GM21447 (cell line): ENCODE data around the gene PDZD7.

Source experiments
- ATAC-seq: cut with Tn5 transposase; IDR thresholded peaks from one replicate; pipeline ENCODE4 v1.9.1; 2021; ENCODE audit not compliant: unreplicated experiment

PDZD7 gene

DNA sequence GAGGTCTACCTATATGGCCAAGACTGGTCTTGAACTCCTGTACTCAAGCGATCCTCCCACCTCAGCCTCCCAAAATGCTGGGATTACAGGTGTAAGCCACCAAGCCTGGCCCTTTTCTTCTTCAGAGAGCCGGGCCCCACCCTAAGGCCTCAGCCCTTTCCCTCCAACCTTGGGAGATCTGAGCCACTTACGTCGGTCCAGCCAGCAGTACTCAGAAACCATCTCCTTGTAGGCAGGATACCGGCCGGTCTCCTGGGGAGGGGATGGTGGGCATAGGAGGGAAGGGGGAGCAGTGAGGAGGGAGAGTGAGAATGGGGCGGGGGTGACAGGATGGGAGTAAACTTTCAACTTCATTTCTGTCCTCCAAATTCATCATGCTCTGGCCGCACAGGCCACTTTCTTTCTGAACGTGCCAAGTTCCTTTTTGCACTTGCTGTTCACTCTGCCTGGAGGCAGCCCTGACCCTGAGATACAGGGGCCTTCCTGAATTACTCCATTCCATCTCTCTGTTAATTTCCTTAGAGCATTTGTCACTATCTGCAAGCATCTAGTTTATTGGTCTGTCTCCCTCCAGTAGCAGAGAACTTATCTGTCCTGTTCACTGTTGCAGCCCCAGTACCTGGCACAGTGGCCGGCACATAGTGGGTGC lies 10.4 kb downstream of the PDZD7 start:
- no peak for ATAC-seq

DNA sequence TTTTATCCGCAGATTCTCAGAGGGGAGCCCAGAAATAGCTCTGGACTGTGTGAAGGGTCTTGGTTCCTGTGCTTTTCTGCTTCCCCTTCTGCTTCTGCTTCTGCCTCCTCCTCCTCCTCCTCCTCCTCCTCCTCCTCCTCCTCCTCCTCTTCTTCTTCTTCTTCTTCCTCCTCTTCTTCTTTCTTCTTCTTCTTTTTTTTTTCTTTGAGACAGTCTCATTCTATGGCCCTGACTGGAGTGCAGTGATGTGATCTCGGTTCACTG lies 11.6 kb downstream of the PDZD7 start:
- no peak for ATAC-seq

DNA sequence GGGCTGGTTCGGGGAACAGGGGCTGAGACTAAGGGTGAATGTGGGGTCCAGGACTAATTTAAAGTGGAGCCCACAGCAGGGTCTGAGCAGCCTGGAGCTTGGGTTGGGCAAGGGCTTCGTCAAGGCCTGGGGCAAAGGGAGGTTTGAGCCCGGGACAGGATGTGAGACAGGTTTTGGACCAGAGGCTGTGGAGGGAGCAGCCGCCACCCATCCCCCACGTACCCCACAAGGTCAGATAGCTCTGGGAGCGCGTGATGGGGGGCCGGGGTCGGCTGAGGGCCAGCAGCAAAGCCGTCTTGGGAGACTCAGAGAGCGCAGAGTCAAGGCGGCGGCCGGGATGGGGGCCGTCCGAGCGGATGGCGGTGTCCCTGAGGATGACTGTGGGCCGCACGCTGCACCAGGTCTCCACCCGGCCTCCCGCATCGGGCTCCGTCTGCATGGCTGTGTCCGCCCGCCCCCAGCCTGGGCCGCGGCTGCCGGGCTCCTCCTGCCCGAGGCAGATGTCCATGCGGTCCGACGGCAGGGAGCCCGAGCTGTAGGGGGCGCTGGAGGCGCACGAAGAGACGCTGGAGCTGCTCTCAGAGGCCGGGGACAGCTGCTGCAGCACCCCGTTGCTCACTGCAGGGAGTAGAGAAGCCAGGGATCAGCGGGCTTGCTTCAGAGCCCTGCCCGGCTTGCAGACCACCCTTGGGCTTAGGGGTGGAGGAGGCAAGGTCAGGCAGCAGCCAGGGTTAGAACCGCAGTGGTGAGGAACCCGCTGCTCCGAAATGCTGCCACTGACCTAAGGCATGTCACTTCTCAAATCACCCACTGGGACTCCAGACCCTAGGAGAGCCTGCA lies 12.1 kb downstream of the PDZD7 start:
- no peak for ATAC-seq

DNA sequence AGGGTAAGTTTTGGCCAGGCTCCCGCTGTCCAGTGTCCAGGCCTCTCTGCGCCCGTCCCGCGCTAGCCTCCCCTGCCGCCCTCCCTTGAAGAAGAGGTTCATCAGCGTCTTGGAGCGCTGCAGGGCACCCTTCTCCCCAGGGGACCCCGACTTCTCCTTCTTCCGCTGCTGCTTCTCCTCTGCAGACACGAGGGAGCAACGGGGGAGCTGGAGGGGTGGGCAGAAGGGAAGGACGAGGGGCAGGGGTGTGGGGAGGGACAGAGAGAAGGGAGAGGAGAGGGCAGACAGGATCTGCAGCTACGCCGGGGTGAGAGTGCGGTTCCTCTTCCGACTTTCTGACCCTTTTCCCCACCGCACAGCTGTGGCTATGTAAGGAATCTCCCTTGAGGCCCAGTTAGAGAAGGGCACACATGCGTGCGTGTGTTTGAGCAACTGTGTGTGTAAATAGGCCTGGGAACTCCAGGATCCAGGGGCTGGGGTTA lies 12.8 kb downstream of the PDZD7 start:
- ATAC-seq, result no peak

DNA sequence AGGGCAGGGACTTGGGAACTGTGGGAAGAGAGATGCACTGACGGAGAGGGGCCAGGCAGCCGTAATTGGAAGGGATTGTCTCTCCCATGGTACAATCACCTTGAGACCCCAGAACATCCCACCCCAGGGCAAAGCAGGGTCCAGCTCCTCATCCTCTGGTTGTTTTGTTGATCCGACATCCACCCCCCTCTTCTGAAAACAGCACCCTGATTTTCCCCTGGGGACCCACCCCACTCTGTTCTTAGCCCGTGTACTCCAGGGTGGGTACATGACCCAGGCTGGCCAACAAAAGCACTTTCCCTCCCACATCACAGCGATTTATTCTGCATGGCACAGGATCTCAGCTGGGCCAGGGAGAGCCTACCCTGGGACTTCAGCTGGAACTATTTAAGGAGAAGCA lies 14.1 kb downstream of the PDZD7 start:
- no peak for ATAC-seq

DNA sequence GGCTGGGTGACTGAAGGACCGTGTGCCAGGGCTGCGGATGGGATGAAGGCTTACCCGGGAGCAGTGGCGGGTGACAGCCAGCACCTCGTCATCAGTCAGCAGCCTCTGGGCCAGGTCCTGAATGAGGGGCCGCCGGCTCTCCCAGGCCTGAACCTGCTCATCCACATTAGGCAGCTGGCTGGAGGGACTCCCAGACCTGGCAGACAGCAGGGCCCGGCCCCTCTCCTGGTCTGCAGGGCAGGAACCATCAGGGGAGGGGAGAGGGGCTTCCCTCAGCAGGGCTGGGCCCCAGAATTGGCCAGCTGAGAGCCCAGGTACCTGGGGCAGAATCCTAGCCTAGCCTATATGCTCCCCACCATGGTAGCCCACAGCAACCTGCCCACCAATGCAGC lies 15.4 kb downstream of the PDZD7 start:
- ATAC-seq, result no peak

DNA sequence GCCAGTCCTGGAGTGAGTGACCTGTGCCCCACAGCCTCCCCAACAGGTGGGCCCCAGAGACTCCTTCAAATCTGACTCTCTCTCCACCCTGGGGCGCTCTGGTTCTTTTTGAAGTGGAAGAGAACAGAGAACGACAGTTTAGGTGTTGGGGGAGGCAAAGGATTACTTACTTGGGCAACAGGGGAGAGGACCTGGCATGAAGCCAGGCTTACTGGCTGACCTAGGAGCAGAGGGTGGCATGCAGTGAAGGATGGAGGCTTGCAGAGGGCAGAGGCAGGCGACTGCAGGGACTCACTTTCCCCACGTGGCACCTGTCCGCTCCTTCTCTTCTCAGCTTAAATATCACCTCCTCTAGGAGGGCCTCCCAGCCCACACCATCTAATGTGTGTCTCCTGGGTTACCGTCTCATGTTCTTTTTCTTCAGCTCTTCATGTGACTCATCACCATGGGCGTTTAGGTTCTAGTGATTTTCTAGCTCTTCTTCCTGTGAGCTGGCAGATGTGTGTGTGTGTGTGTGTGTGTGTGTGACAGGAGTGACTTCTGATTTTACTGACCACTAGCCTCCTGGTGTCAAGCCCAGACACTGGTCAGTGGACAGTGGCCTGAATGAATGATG lies 15.9 kb downstream of the PDZD7 start:
- ATAC-seq, result no peak

DNA sequence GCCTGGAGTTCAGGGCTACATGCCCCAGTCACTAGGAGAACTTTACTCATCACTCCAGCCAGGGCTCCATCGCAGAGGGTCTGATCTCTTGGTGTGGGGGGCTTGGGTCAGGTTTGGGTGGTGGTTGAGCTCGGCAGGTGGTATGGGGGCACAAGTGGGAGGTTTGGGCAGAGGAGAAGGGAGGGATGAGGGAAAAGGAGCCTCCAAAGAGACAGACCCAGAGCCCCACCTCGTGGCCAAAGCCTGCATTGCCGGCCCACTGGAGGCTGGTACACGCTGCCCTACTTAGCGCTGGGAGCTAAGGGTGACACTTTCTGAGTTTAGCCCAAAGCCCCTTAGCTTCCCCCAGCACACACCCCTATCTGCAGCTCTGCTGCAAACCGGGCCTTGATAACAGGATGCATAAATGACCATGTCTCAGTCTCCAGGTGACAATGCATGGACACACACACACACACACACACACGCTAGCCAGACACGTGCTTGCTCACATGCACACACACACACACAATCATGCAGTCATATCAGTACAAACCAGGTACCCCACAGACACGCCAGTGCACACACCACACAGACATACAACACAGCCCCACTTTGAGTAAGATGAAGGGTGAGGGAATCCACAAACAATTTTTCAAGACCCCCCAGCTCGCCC lies 16.6 kb downstream of the PDZD7 start:
- ATAC-seq, result no peak

DNA sequence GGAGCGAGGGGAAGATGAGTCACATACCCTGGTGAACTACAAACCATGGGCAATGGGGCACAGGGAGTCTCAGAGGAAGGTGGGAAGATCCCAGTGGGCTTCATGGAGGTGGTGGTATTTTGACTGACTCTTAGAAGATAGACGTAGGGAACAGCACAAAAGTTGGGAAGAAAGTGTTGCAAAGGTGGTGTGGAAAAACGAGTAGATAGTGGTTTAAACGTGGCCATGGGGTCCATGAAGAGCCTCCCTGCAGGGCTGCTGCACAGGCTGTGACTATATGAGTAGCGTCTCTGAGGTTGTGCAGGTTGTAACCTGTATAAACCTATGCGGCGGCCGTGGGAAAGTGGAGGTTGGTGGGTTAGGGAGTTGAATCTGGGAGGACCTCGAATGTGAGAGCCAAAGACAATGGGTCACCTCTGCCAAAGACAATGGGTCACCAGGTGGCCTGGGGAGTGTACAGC lies 17.5 kb downstream of the PDZD7 start:
- ATAC-seq, result no peak

DNA sequence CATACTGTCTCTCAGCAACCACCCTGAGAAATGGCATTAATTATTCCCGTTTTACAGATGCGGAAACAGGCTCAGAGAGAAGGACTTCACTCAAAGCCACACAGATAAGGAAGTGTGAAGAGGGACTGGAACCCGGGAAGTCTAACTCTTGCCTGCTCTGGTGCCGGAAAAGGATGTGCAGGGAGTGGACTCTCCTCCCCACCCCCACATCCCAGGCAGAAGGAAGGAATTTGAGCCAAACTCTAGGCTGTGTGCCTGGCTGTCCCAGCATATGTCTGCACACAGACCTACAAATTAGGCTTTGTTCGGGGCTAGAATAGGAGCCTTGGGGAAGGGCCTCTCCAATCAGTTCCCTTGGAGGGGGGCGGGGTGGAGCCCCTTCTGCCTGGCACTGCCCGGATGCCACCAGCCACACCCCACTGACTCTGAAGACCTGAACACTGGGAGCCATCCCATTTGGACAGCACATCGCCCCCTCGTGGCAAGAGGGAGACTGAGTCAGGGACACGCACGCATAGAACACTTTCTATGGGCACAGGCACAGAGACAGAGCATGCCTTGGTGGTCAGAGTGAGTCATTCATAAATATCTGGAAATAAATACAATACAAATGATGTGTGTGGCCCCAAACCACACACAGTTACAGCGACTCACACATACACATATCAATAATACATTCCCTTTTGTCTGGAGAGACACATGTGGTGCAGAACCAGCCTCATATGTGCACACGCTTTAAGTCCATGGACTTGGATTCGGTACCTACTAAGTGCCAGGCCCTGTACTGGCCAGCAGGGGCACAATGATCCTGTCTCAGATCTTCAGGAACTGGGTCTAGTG lies 18.2 kb downstream of the PDZD7 start:
- ATAC-seq, result peak; percentile 88

DNA sequence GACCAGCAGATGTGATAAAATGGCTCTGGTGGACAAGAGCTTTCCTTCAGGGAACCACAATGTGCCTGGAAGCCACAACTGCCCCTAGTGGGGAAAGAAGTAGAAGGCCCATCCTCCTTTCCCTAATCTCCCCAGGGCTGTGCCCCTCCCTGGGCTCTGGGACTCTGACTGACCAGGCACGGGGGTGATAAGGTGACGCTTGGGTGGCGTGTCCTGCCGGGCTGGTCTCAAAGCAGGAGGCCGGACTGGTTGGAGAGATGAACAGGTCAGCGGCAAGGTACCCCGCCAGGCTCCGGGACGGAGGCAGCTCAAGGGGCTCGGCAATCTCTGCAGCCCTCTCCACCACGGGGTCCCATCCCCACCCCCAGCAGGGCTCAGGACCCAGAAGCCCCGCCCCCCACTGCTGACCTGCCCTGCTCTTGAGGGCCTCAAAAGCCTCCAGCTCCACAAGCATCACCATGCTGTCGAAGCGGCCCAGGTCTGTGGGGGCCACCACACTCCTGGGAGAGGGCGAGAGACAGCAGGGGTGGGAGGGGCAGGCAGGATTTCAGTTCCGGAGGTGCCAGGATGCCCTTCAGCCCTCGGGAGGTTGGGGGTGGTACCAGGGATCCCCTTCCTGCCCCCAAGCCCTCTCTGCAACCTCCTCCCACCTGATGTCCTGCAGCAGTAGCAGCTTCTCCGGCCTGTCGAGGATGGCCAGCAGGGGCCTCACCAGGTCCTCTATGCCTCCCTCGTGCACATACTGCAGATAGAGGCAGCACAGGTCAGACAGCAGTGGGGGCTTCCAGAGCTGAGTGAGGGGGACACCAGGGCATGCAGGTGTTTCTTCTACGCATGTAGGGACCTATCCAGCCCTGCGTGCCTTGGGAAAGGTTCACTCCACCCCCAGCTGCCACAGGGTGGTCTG lies 19.2 kb downstream of the PDZD7 start:
- no peak for ATAC-seq

DNA sequence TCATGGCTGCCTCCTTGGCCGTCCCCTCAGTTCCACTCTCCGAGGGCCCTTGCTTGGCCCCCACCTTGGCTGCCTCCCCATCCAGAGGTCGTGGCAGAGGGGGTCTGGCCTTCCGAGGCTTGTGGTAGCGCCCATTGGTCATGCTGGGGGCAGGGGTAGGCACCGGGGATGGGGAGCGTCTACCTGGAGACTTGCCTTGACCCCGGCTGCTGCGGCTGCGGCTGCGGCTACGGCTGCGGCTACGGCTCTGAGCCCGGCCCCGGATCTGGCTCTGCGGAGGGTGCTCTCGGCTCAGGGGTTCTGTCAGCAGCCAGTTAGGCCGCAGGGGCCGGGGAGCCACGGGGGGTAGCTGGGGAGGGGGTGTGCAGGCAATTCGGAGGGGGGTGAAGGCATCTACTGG lies 20.6 kb downstream of the PDZD7 start:
- ATAC-seq, result no peak

DNA sequence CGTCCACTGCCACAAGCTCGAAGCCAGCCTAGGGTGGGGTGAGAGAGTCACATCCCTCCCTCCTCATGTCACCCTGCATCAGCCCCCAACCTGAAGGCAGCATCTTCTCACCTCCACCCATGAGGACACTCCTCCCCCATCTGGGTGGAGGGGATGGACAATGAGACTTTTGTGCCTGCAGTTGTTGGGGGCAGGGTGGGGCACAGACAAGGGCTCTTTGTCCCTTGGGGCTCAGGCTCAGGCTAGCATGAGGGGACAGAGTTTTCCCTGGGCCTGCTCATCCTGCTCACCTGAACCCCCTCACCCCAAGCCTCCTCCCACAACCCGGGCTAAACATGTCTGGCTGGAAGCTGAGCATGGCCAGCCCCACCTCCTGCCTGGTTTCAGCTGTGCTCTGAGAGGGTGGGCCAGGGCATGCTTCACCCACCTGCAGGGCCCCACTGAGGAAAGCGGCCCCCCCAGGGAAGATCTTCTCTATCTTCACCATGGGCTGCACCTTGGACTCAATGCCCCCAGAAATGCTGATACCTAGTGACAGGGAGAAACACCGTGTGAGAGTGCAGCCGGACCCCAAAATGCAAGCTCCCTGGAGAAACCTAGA lies 22.0 kb downstream of the PDZD7 start:
- no peak for ATAC-seq

DNA sequence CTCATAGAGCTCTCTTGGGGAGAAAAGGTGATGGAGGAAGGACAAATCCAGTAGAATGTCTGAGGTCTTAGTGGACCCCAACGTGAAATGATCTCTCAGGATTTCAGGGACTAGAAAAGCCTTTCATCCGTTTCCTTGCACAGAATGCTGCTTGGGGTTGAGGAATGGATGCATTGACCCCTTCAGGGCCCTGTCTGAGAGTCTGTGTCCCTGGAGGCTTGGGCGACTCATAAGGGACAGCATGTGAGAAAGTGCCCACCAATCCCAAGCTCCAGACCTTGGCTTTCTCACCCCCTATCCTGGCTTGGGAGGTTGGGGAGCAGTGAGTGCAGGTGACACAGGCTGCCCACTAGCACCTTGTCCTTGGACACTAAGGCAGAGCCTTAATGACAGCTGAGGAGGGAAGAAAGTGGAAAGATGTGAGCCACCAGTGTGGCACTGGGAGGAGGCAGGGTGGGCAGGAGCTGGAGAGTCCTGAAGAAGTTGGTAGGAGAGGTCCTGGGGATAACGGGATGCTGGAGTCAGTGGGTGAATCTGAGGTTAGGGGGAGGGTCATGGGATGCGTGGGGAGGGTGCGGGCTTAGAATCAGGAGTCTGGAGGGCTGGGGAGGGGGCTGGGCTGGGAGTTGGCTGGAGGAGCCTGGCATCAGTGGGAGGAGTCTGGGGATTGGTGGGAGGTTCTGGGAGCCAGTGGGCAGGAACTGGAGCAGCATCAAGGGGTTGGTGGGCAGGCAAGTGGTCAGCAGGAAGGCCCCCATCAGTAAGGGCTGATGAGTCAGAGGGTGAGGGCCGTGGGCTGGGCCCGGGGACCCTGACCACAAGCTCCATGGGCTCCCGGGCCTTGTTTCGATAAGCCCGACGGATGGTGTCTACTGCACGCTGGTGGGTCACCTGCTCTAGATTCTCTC lies 22.8 kb downstream of the PDZD7 start:
- ATAC-seq, result no peak

DNA sequence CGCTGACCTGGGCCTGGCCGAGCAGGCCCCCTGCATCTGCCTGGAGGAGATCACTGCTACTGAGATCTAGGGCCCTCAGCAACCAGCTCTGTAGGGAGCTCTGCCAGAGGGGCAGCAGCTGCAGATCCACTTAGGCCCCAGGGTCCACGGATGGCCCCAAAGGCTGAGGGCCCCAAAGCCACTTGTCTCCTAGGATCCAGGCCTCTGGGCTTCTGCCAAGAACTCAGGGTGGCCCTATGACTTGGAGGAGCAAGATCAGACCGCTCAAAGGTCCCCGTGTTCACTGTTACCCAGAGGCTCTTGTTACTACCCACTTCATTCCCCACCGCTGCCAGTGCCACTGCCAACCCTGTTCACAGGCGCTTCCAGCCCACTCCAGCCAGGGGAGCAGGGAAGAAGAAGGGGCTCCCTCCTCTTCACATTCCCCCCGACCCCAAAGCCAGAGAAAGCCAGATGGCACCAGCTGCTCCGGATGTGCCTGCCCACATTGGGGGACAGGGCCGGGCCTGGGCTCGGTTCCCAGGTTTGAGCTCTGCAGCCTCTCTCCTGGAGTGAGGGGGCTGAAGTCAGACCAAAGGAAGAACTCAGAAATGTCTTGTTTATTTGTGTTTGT lies 23.7 kb downstream of the PDZD7 start:
- no peak for ATAC-seq

DNA sequence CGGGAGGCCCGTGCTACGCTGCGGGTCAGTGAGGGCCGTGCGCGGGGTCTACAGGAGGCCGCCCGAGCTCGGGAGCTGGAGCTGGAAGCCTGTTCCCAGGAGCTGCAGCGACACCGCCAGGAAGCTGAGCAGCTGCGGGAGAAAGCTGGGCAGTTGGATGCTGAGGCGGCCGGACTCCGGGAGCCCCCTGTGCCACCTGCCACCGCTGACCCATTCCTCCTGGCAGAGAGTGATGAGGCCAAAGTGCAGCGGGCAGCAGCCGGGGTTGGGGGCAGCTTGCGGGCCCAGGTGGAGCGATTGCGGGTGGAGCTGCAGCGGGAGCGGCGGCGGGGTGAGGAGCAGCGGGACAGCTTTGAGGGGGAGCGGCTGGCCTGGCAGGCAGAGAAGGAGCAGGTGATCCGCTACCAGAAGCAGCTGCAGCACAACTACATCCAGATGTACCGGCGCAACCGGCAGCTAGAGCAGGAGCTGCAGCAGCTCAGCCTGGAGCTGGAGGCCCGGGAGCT lies 24.3 kb downstream of the PDZD7 start:
- ATAC-seq, result no peak

DNA sequence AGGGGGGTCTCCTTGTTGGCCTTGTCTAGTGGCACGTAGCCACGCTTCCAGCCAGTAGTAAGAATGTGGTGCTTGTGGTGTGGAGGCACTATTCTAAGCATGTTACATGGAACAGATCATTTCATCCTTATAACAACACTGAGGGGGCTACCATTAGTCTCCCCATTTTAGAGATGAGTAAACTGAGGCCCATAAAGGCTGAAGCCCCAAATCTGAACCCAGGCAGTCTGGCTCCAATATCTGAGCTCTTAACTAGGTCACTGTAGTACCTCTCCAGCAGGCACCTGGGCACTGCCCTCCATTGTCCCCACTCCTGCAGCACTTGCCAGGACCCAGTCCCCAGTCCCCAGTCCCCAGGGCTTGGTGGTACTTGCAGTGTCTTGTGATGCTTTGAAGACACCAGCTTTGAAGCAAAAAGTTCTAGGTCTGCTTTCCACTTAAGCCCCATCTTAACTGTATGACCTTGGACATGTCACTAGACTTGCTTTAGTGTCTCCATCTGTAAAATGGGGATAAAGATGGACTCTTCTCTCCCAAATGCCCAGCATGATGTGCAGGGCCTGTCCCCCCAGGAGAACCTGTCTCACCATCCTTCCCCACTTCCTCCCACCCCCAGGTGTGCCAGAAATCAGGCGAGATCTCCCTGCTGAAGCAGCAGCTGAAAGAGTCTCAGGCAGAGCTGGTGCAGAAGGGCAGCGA lies 24.9 kb downstream of the PDZD7 start:
- no peak for ATAC-seq
